Activated B cell treated with CpG ODN at 0.5 μM for 24 hours (primary cell): Measurements from ENCODE around the gene SIGLEC11. TPM values are rescaled to one million over a fixed set of nuclear protein-coding genes. Genes with fewer than 3 reads are reported as not detected.

ENCODE experiments used
- ATAC-seq: fragments of 200-7000 bp; cut with Tn5 transposase; one replicate; pipeline ENCODE4 v1.10.0; 2021; ENCODE audit warnings: low read depth, mild to moderate bottlenecking, moderate library complexity
- CTCF ChIA-PET: fragments of 350-600 bp; sonication (Branson Sonifier 250); formaldehyde crosslinking; loops from one replicate; lab custom pipeline; 2021; ENCODE audit warnings: antibody characterized with exemption; lab: Charles Lee
- POLR2A ChIA-PET: fragments of 350-600 bp; sonication (Branson Sonifier 250); formaldehyde crosslinking; loops from one replicate; lab custom pipeline; 2021; ENCODE audit warnings: antibody characterized with exemption; lab: Charles Lee
- DNase-seq: peaks from one replicate; pipeline ENCODE4 v3.0.0; 2022
- H3K27ac Mint-ChIP-seq: one replicate; pipeline ENCODE4 v1.8.0; 2020; ENCODE audit warnings: mixed read lengths
- H3K27me3 Mint-ChIP-seq: one replicate; pipeline ENCODE4 v1.8.0; 2021; ENCODE audit warnings: mixed read lengths
- H3K36me3 Mint-ChIP-seq: one replicate; pipeline ENCODE4 v1.8.0; 2021; ENCODE audit warnings: low read depth, mixed read lengths
- H3K4me1 Mint-ChIP-seq: one replicate; pipeline ENCODE4 v1.8.0; 2021; ENCODE audit warnings: mixed read lengths
- H3K4me3 Mint-ChIP-seq: one replicate; pipeline ENCODE4 v1.8.0; 2020; ENCODE audit warnings: mild to moderate bottlenecking, mixed read lengths
- H3K9me3 Mint-ChIP-seq: one replicate; pipeline ENCODE4 v1.8.0; 2020; ENCODE audit warnings: mixed read lengths
- CTCF ChIP-seq: fragments of 200-600 bp; IDR thresholded peaks from one replicate; pipeline ENCODE4 v1.8.0; 2022; ENCODE audit warnings: antibody characterized with exemption, mild to moderate bottlenecking
- intact Hi-C: fragments of 100-400 bp; cut with micrococcal nuclease; formaldehyde crosslinking; loops from one replicate; pipeline ENCODE4 v1.15.1; 2024
- total RNA-seq: library from RNA; stranded (reverse); gene quantifications from 2 replicates; pipeline ENCODE4 v1.2.3, GENCODE V29; 2022

The SIGLEC11 gene
- total RNA-seq, 1 donor from 2014 or later: not detected

- DNase-seq (no peak), ATAC-seq (peak; percentile 38)
- Mint-ChIP-seq H3K27ac (peak overlapping the region; percentile 88), H3K4me3 (peak overlapping the region; percentile 59), H3K36me3 (peaks cover 76% of the 10 kb centered on the region), H3K27me3 (no peaks in the 10 kb centered on the region), H3K4me1 (peaks cover 76% of the 10 kb centered on the region), H3K9me3 (no peaks in the 10 kb centered on the region)
- ChIA-PET CTCF (interaction anchor here (0.6 kb wide), 1 partner anchor 126 kb away, joined by 3 read pairs; no protein-coding TSS in a partner anchor), POLR2A (interaction anchor here (0.5 to 1.7 kb wide), 5 partner anchors 9 to 27 kb away, joined by 3 to 12 read pairs (median 6); partner anchors contain the start of gene IL4I1)
- intact Hi-C loops: no loop called here
- no peak for TF ChIP-seq CTCF
These were observed 37.6 kb downstream of the SIGLEC11 start for GRCh38 chr19:49923055-49924003.

GRCh38 chr19:49921871-49922795, 38.8 kb downstream of the SIGLEC11 start:
- H3K9me3 Mint-ChIP-seq: no peaks in the 10 kb centered on the region
- no peaks in the 10 kb centered on the region for H3K27me3 Mint-ChIP-seq
- no peak overlapping the region for H3K4me3 Mint-ChIP-seq
- peak overlapping the region; percentile 88 for H3K27ac Mint-ChIP-seq
- intact Hi-C loops: no loop called here
- peaks cover 77% of the 10 kb centered on the region for H3K4me1 Mint-ChIP-seq
- POLR2A ChIA-PET: interaction anchor here (0.5 to 6.7 kb wide), 8 partner anchors 7 to 45 kb away, joined by 3 to 166 read pairs (median 5); partner anchors contain the start of genes AKT1S1, ATF5, IL4I1 and NUP62
- DNase-seq (no peak), ATAC-seq (no peak)
- no peak for TF ChIP-seq CTCF
- CTCF ChIA-PET: no interaction called here
- H3K36me3 Mint-ChIP-seq: peaks cover 72% of the 10 kb centered on the region

GRCh38 chr19:49920624-49921363, 40.2 kb downstream of the SIGLEC11 start:
- peaks cover 71% of the 10 kb centered on the region for H3K36me3 Mint-ChIP-seq
- no peak for ATAC-seq
- POLR2A ChIA-PET: interaction anchor here (1.3 to 6.7 kb wide), 6 partner anchors 8 to 44 kb away, joined by 4 to 166 read pairs (median 6); partner anchors contain the start of genes AKT1S1, ATF5, NUP62 and TBC1D17
- H3K27ac Mint-ChIP-seq: peak overlapping the region; percentile 81
- no peaks in the 10 kb centered on the region for H3K27me3 Mint-ChIP-seq
- peaks cover 78% of the 10 kb centered on the region for H3K4me1 Mint-ChIP-seq
- intact Hi-C loops: no loop called here
- H3K9me3 Mint-ChIP-seq: no peaks in the 10 kb centered on the region
- no peak for DNase-seq
- H3K4me3 Mint-ChIP-seq: no peak overlapping the region
- no peak for TF ChIP-seq CTCF
- CTCF ChIA-PET: no interaction called here

GRCh38 chr19:49918089-49918488, 42.9 kb downstream of the SIGLEC11 start:
- H3K4me1 Mint-ChIP-seq: peaks cover 74% of the 10 kb centered on the region
- H3K27me3 Mint-ChIP-seq: no peaks in the 10 kb centered on the region
- intact Hi-C loops: no loop called here
- no peak overlapping the region for H3K4me3 Mint-ChIP-seq
- H3K36me3 Mint-ChIP-seq: peaks cover 73% of the 10 kb centered on the region
- no peak for TF ChIP-seq CTCF
- CTCF ChIA-PET: interaction anchor here (1.4 to 1.7 kb wide), 3 partner anchors 12 to 21 kb away, joined by 4 to 16 read pairs (median 6); partner anchors contain the start of gene IL4I1
- H3K27ac Mint-ChIP-seq: peak overlapping the region; percentile 94
- no peaks in the 10 kb centered on the region for H3K9me3 Mint-ChIP-seq
- DNase-seq (no peak), ATAC-seq (no peak)
- POLR2A ChIA-PET: interaction anchor here (0.6 to 14.0 kb wide), 12 partner anchors 11 to 222 kb away, joined by 3 to 317 read pairs (median 8); partner anchors contain the start of genes AKT1S1, ATF5, IL4I1 and NUP62
